ENCODE measurements around the gene ZCCHC14.

Gene ZCCHC14

GRCh38 chr16:87540072-87540896, 47.5 kb upstream of the ZCCHC14 start:
- Histone ChIP-seq H3K18ac (ENCODE audit: low read depth in 1 of 2, low read length in 2 of 2) (no peak overlapping the region), H3K4me2 (ENCODE audit: low read length, poor library complexity, severe bottlenecking) (no peak overlapping the region), H3K9ac (ENCODE audit: low read length) (peak overlapping the region; percentile 83), H3K4ac (ENCODE audit: low read depth in 1 of 2, low read length in 2 of 2) (no peak overlapping the region), H2BK5ac (ENCODE audit: low read depth, low read length, poor library complexity, severe bottlenecking) (no peak overlapping the region), H2AFZ (ENCODE audit: low read depth, low read length) (no peak overlapping the region), H3K14ac (ENCODE audit: low read length in 2 of 2) (no peak overlapping the region), H3K4me1 (ENCODE audit: control insufficient read depth, insufficient read depth, low read depth, low read length) (peaks cover 2% of the 10 kb centered on the region), H2BK15ac (ENCODE audit: low read depth, poor library complexity, severe bottlenecking) (no peak overlapping the region), H4K91ac (ENCODE audit: low read length) (no peak overlapping the region), H2AK5ac (ENCODE audit: low read length, severe bottlenecking) (no peak overlapping the region), H3K27me3 (ENCODE audit: control insufficient read depth in 1 of 2, insufficient read depth in 1 of 2, low read length in 2 of 2) (peaks cover 0 to 74% of the 10 kb centered on the region in 2 experiments), H4K8ac (ENCODE audit: low read length) (no peak overlapping the region), H3K4me3 (ENCODE audit: insufficient read depth in 1 of 2, low read depth in 1 of 2, low read length in 2 of 2) (no peak overlapping the region), H3K23ac (ENCODE audit: low read length in 2 of 2) (no peak overlapping the region), H3K79me1 (replicated peaks; ENCODE audit: low read length, poor library complexity, severe bottlenecking) (no peaks in the 10 kb centered on the region), H3K9me3 (ENCODE audit: control insufficient read depth, low read length) (peaks cover under 1% of the 10 kb centered on the region), H3K27ac (ENCODE audit: low read length, poor library complexity, severe bottlenecking) (no peak overlapping the region), H2BK12ac (ENCODE audit: low read length in 2 of 2) (no peak overlapping the region), H3K36me3 (ENCODE audit: control insufficient read depth in 1 of 2, insufficient read depth in 2 of 2, low read depth in 1 of 2, low read length in 2 of 2) (no peaks in the 10 kb centered on the region), H2BK120ac (ENCODE audit: low read depth, low read length) (no peak overlapping the region)
- 76% methylated on average over 19 of the region's 20 CpGs for WGBS
- no peak for DNase-seq

GRCh38 chr16:87539113-87539512, 46.3 kb upstream of the ZCCHC14 start:
- Histone ChIP-seq H2AFZ (ENCODE audit: low read depth, low read length) (no peak overlapping the region), H3K4ac (ENCODE audit: low read depth in 1 of 2, low read length in 2 of 2) (no peak overlapping the region), H3K36me3 (ENCODE audit: control insufficient read depth in 1 of 2, insufficient read depth in 2 of 2, low read depth in 1 of 2, low read length in 2 of 2) (no peaks in the 10 kb centered on the region), H2BK5ac (ENCODE audit: low read depth, low read length, poor library complexity, severe bottlenecking) (no peak overlapping the region), H3K27ac (ENCODE audit: low read length, poor library complexity, severe bottlenecking) (no peak overlapping the region), H3K14ac (ENCODE audit: low read length in 2 of 2) (no peak overlapping the region), H3K4me1 (ENCODE audit: control insufficient read depth, insufficient read depth, low read depth, low read length) (peaks cover 2% of the 10 kb centered on the region), H2BK120ac (ENCODE audit: low read depth, low read length) (no peak overlapping the region), H4K91ac (ENCODE audit: low read length) (no peak overlapping the region), H3K23ac (ENCODE audit: low read length in 2 of 2) (no peak overlapping the region), H3K4me2 (ENCODE audit: low read length, poor library complexity, severe bottlenecking) (no peak overlapping the region), H3K9me3 (ENCODE audit: control insufficient read depth, low read length) (no peaks in the 10 kb centered on the region), H2BK12ac (ENCODE audit: low read length in 2 of 2) (no peak overlapping the region), H4K8ac (ENCODE audit: low read length) (no peak overlapping the region), H3K4me3 (ENCODE audit: insufficient read depth in 1 of 2, low read depth in 1 of 2, low read length in 2 of 2) (peak overlapping the region in 1 of 2 experiments; percentile 17), H3K18ac (ENCODE audit: low read depth in 1 of 2, low read length in 2 of 2) (no peak overlapping the region), H3K27me3 (ENCODE audit: control insufficient read depth in 1 of 2, insufficient read depth in 1 of 2, low read length in 2 of 2) (peaks cover 0 to 69% of the 10 kb centered on the region in 2 experiments), H2BK15ac (ENCODE audit: low read depth, poor library complexity, severe bottlenecking) (no peak overlapping the region), H3K9ac (ENCODE audit: low read length) (peak overlapping the region; percentile 79), H2AK5ac (ENCODE audit: low read length, severe bottlenecking) (no peak overlapping the region), H3K79me1 (replicated peaks; ENCODE audit: low read length, poor library complexity, severe bottlenecking) (no peaks in the 10 kb centered on the region)
- WGBS, result 84% methylated on average over 11 of the region's 11 CpGs
- DNase-seq, result no peak

- Histone ChIP-seq H3K27me3 (ENCODE audit: control insufficient read depth in 1 of 2, insufficient read depth in 1 of 2, low read length in 2 of 2) (peaks cover 0 to 64% of the 10 kb centered on the region in 2 experiments), H3K27ac (ENCODE audit: low read length, poor library complexity, severe bottlenecking) (no peak overlapping the region), H3K9me3 (ENCODE audit: control insufficient read depth, low read length) (peaks cover under 1% of the 10 kb centered on the region), H2BK15ac (ENCODE audit: low read depth, poor library complexity, severe bottlenecking) (no peak overlapping the region), H3K9ac (ENCODE audit: low read length) (peak overlapping the region; percentile 79), H4K8ac (ENCODE audit: low read length) (no peak overlapping the region), H3K4me2 (ENCODE audit: low read length, poor library complexity, severe bottlenecking) (no peak overlapping the region), H3K4me3 (ENCODE audit: insufficient read depth in 1 of 2, low read depth in 1 of 2, low read length in 2 of 2) (peak overlapping the region in 1 of 2 experiments; percentile 17), H3K14ac (ENCODE audit: low read length in 2 of 2) (no peak overlapping the region), H3K18ac (ENCODE audit: low read depth in 1 of 2, low read length in 2 of 2) (no peak overlapping the region), H3K4ac (ENCODE audit: low read depth in 1 of 2, low read length in 2 of 2) (no peak overlapping the region), H2BK5ac (ENCODE audit: low read depth, low read length, poor library complexity, severe bottlenecking) (no peak overlapping the region), H3K4me1 (ENCODE audit: control insufficient read depth, insufficient read depth, low read depth, low read length) (peaks cover 2% of the 10 kb centered on the region), H4K91ac (ENCODE audit: low read length) (no peak overlapping the region), H3K79me1 (replicated peaks; ENCODE audit: low read length, poor library complexity, severe bottlenecking) (no peaks in the 10 kb centered on the region), H2BK120ac (ENCODE audit: low read depth, low read length) (no peak overlapping the region), H2AK5ac (ENCODE audit: low read length, severe bottlenecking) (no peak overlapping the region), H2BK12ac (ENCODE audit: low read length in 2 of 2) (no peak overlapping the region), H3K36me3 (ENCODE audit: control insufficient read depth in 1 of 2, insufficient read depth in 2 of 2, low read depth in 1 of 2, low read length in 2 of 2) (no peaks in the 10 kb centered on the region), H3K23ac (ENCODE audit: low read length in 2 of 2) (no peak overlapping the region), H2AFZ (ENCODE audit: low read depth, low read length) (no peak overlapping the region)
- DNase-seq, result no peak
- 87% methylated on average over 10 of the region's 11 CpGs for WGBS
Observed at GRCh38 chr16:87538594-87538993, 45.8 kb upstream of the ZCCHC14 start.

- H2AFZ ChIP-seq (ENCODE audit: low read depth, low read length), result no peak overlapping the region
- no peak overlapping the region for H2BK120ac ChIP-seq (ENCODE audit: low read depth, low read length)
- H3K4me2 ChIP-seq (ENCODE audit: low read length, poor library complexity, severe bottlenecking), result no peak overlapping the region
- peak overlapping the region in 1 of 2 experiments; percentile 17 for H3K4me3 ChIP-seq (ENCODE audit: insufficient read depth in 1 of 2, low read depth in 1 of 2, low read length in 2 of 2)
- peaks cover 0 to 60% of the 10 kb centered on the region in 2 experiments for H3K27me3 ChIP-seq (ENCODE audit: control insufficient read depth in 1 of 2, insufficient read depth in 1 of 2, low read length in 2 of 2)
- H4K8ac ChIP-seq (ENCODE audit: low read length), result no peak overlapping the region
- H3K4me1 ChIP-seq (ENCODE audit: control insufficient read depth, insufficient read depth, low read depth, low read length), result peaks cover 2% of the 10 kb centered on the region
- WGBS, result 52% methylated on average over 4 of the region's 4 CpGs
- H2BK5ac ChIP-seq (ENCODE audit: low read depth, low read length, poor library complexity, severe bottlenecking), result no peak overlapping the region
- no peak overlapping the region for H3K23ac ChIP-seq (ENCODE audit: low read length in 2 of 2)
- H3K18ac ChIP-seq (ENCODE audit: low read depth in 1 of 2, low read length in 2 of 2), result no peak overlapping the region
- H3K79me1 ChIP-seq (replicated peaks; ENCODE audit: low read length, poor library complexity, severe bottlenecking), result no peaks in the 10 kb centered on the region
- H3K9ac ChIP-seq (ENCODE audit: low read length), result peak overlapping the region; percentile 79
- no peak overlapping the region for H3K4ac ChIP-seq (ENCODE audit: low read depth in 1 of 2, low read length in 2 of 2)
- H2BK12ac ChIP-seq (ENCODE audit: low read length in 2 of 2), result no peak overlapping the region
- peaks cover 4% of the 10 kb centered on the region for H3K9me3 ChIP-seq (ENCODE audit: control insufficient read depth, low read length)
- no peak overlapping the region for H4K91ac ChIP-seq (ENCODE audit: low read length)
- H2BK15ac ChIP-seq (ENCODE audit: low read depth, poor library complexity, severe bottlenecking), result no peak overlapping the region
- H3K14ac ChIP-seq (ENCODE audit: low read length in 2 of 2), result no peak overlapping the region
- DNase-seq, result peak; percentile 19
- H2AK5ac ChIP-seq (ENCODE audit: low read length, severe bottlenecking), result no peak overlapping the region
- no peaks in the 10 kb centered on the region for H3K36me3 ChIP-seq (ENCODE audit: control insufficient read depth in 1 of 2, insufficient read depth in 2 of 2, low read depth in 1 of 2, low read length in 2 of 2)
- no peak overlapping the region for H3K27ac ChIP-seq (ENCODE audit: low read length, poor library complexity, severe bottlenecking)
Observed at GRCh38 chr16:87538160-87538559, 45.3 kb upstream of the ZCCHC14 start.

Data from mesenchymal stem cell (in vitro differentiated cells and primary cell).